Brain microvascular endothelial cell (primary cell): ENCODE results near the gene ARHGAP10.
"Not testable (repeated sequence)": the region's sequence is repeated elsewhere in the genome, so short reads cannot be mapped to it uniquely, and the experiment has no call there.

ENCODE experiments used
- DNase-seq: peaks from one replicate; pipeline ENCODE4 v3.0.0-alpha.2; 2020
- H3K27ac ChIP-seq: fragments of 250-450 bp; sonication (Bioruptor Pico); 2 replicates; pipeline ENCODE4 v1.5.1; 2020; ENCODE audit warnings: mild to moderate bottlenecking, moderate library complexity
- H3K27me3 ChIP-seq: fragments of 250-450 bp; sonication (Bioruptor Pico); replicated peaks from 2 replicates; pipeline ENCODE4 v1.5.1; 2020; ENCODE audit warnings: mild to moderate bottlenecking
- H3K36me3 ChIP-seq: fragments of 250-450 bp; sonication (Bioruptor Pico); replicated peaks from 2 replicates; pipeline ENCODE4 v1.5.1; 2020; ENCODE audit warnings: mild to moderate bottlenecking
- H3K4me3 ChIP-seq: 2 replicates; pipeline ENCODE4 v1.5.1; 2011; ENCODE audit warnings: low read depth, mild to moderate bottlenecking, control low read depth, low read length, moderate library complexity
- in situ Hi-C: cut with HindIII; loops from 2 replicates; pipeline ENCODE4 v1.10.0; 2017; ENCODE audit warnings: low sequenced_read_pairs, low pct_ligation_motif_present
- TF ChIP-seq, protein P1 (sequence below): IDR thresholded peaks from 2 replicates; pipeline ENCODE4 v1.5.1; 2011; ENCODE audit warnings: low read depth, mild to moderate bottlenecking, moderate library complexity, low read length, control low read depth, inconsistent platforms; ENCODE audit errors: missing control alignments

The ARHGAP10 gene

DNA sequence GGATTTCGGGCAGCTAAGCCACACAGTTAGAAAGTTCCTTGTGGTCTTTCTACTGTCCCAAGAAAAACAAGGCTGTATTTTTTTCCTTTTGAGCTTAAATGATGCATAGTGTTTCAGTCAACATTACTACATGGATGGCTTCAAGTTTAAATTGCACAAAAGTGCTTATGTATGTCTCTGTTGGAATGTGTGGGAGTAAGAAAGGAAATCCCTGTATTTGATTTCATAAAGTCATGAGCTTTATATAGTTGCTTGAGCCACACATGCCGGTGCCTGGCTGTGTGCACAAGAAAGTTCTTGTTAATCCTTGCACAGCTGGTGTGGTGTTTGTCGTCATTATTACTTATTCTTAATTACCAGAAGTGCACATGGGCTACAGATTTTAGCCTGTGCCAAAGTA is 262.2 kb downstream of the ARHGAP10 start:
- in situ Hi-C loops = no loop called here
- Histone ChIP-seq H3K36me3 (no peaks in the 10 kb centered on the region), H3K4me3 (no peak overlapping the region), H3K27me3 (no peaks in the 10 kb centered on the region), H3K27ac (no peak overlapping the region)
- DNase-seq = no peak
- TF ChIP-seq, protein P1, sequence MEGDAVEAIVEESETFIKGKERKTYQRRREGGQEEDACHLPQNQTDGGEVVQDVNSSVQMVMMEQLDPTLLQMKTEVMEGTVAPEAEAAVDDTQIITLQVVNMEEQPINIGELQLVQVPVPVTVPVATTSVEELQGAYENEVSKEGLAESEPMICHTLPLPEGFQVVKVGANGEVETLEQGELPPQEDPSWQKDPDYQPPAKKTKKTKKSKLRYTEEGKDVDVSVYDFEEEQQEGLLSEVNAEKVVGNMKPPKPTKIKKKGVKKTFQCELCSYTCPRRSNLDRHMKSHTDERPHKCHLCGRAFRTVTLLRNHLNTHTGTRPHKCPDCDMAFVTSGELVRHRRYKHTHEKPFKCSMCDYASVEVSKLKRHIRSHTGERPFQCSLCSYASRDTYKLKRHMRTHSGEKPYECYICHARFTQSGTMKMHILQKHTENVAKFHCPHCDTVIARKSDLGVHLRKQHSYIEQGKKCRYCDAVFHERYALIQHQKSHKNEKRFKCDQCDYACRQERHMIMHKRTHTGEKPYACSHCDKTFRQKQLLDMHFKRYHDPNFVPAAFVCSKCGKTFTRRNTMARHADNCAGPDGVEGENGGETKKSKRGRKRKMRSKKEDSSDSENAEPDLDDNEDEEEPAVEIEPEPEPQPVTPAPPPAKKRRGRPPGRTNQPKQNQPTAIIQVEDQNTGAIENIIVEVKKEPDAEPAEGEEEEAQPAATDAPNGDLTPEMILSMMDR = no peak

- Histone ChIP-seq H3K27ac (no peak overlapping the region), H3K36me3 (peaks cover 2% of the 10 kb centered on the region), H3K4me3 (no peak overlapping the region), H3K27me3 (no peaks in the 10 kb centered on the region)
- TF ChIP-seq, protein P1 = no peak
- no peak for DNase-seq
- in situ Hi-C loops = no loop called here
These were observed 262.9 kb downstream of the ARHGAP10 start for GRCh38 chr4:147994491-147995385.

- TF ChIP-seq, protein P1 = no peak
- in situ Hi-C loops = no loop called here
These were observed 265.0 kb downstream of the ARHGAP10 start for GRCh38 chr4:147996859-147997258.

GRCh38 chr4:148000038-148000437 is 268.1 kb downstream of the ARHGAP10 start:
- H3K36me3 ChIP-seq, DNase-seq, H3K27ac ChIP-seq, in situ Hi-C loops, H3K27me3 ChIP-seq, H3K4me3 ChIP-seq: not testable (repeated sequence)

More at GRCh38 chr4:147996859-147997258, 265.0 kb downstream of the ARHGAP10 start:
- Histone ChIP-seq H3K36me3 (peaks cover 2% of the 10 kb centered on the region), H3K27ac (no peak overlapping the region), H3K27me3 (no peaks in the 10 kb centered on the region), H3K4me3 (no peak overlapping the region)
- no peak for DNase-seq

GRCh38 chr4:148004228-148004857 is 272.5 kb downstream of the ARHGAP10 start:
- no peak overlapping the region for H3K4me3 ChIP-seq
- no peaks in the 10 kb centered on the region for H3K27me3 ChIP-seq
- TF ChIP-seq, protein P1 = no peak
- H3K36me3 ChIP-seq = peaks cover under 1% of the 10 kb centered on the region
- H3K27ac ChIP-seq = no peak overlapping the region
- DNase-seq = no peak
- in situ Hi-C loops = no loop called here

DNA sequence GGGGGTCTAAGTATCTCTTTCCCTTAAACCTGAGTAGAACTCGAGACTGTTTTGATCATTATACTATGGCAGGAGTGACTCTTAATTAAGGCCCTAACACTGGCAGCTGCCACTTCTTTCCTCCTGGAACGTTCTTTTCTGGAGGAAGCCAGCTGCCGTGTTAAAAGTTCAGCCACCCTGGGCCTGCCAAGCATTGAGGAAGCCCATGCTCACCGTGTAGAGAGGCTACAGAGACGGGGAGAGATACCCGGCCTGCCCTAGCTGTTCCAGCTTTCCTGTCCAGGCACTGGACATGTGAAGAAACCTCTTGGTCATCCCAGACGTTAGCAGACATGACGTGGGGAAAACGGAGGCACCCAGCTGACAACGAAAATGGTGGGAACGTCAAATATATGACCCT is 274.1 kb downstream of the ARHGAP10 start:
- no peaks in the 10 kb centered on the region for H3K36me3 ChIP-seq
- no peak for DNase-seq
- H3K27ac ChIP-seq = no peak overlapping the region
- in situ Hi-C loops = no loop called here
- TF ChIP-seq, protein P1 = no peak
- H3K4me3 ChIP-seq = no peak overlapping the region
- no peaks in the 10 kb centered on the region for H3K27me3 ChIP-seq
